Spleen (tissue), 11 donors: ENCODE results near the gene OSM. TPM values are rescaled to one million over a fixed set of nuclear protein-coding genes. Genes with fewer than 3 reads are reported as not detected.
A peak's percentile ranks its signal among the peaks of the same experiment; 100 is the strongest.

Experiments
- DNase-seq: peaks from one replicate; pipeline ENCODE4 v3.0.0-alpha.2; 2020
- H3K27ac ChIP-seq, 8 donors: fragments of 200-600 bp; sonication (generic) in 7 of 8; 1 replicate in 4 of 8; 2 replicates in 4 of 8; pipeline versions ENCODE4 v1.5.0 to v1.8.0; 2016 to 2021; ENCODE audit warnings: inconsistent platforms in 4 of 8, mild to moderate bottlenecking in 4 of 8, moderate library complexity in 1 of 8
- H3K27me3 ChIP-seq, 7 donors: fragments of 200-600 bp; sonication (generic) in 6 of 7; replicated peaks in 1 of 7; 1 replicate in 4 of 7; 2 replicates in 3 of 7; pipeline versions ENCODE4 v1.5.0 to v1.8.0; 2016 to 2021; ENCODE audit warnings: inconsistent platforms in 3 of 7, mild to moderate bottlenecking in 1 of 7
- H3K36me3 ChIP-seq, 6 donors: fragments of 200-600 bp; sonication (generic) in 5 of 6; 1 replicate in 4 of 6; 2 replicates in 2 of 6; pipeline versions ENCODE4 v1.5.0 to v1.8.0; 2016 to 2021; ENCODE audit warnings: inconsistent platforms in 2 of 6
- H3K4me1 ChIP-seq, 6 donors: fragments of 200-600 bp; sonication (generic) in 5 of 6; 1 replicate in 3 of 6; 2 replicates in 3 of 6; pipeline versions ENCODE4 v1.5.0 to v1.8.0; 2016 to 2021; ENCODE audit warnings: inconsistent platforms in 3 of 6
- H3K4me3 ChIP-seq, 8 donors: fragments of 200-600 bp; sonication (generic) in 7 of 8; 1 replicate in 4 of 8; 2 replicates in 4 of 8; pipeline versions ENCODE4 v1.5.0 to v1.8.0; 2016 to 2021; ENCODE audit warnings: inconsistent platforms in 4 of 8, mild to moderate bottlenecking in 4 of 8, moderate library complexity in 2 of 8
- H3K9me3 ChIP-seq, 8 donors: fragments of 200-600 bp; sonication (generic) in 7 of 8; 1 replicate in 4 of 8; 2 replicates in 4 of 8; pipeline versions ENCODE4 v1.5.0 to v1.8.0; 2016 to 2021; ENCODE audit warnings: inconsistent platforms in 4 of 8
- POLR2A ChIP-seq, 3 donors: fragments of 450-650 bp; IDR thresholded peaks; one replicate each; pipeline ENCODE4 v1.5.1; 2017; ENCODE audit warnings: antibody characterized with exemption in 3 of 3, mild to moderate bottlenecking in 1 of 3
- POLR2AphosphoS5 ChIP-seq, 3 donors: sonication (generic); formaldehyde crosslinking; IDR thresholded peaks; one replicate each; pipeline ENCODE4 v1.5.1; 2017; ENCODE audit warnings: antibody characterized with exemption in 3 of 3
- WGBS, 5 donors: extraction: QIAGEN DNeasy Blood & Tissue Kit in 3 of 5; methylation state at CpG; one replicate each; pipeline versions ENCODE4 v1.1.5 to v1.1.7; 2013 to 2018; 5-methylcytosine and 5-hydroxymethylcytosine counted together
- intact Hi-C: fragments of 100-400 bp; cut with DNase I; formaldehyde crosslinking; loops from one replicate; pipeline ENCODE4 v1.15.0; 2023; ENCODE audit warnings: low total_unique reads
- polyA plus RNA-seq, 3 donors: library from polyadenylated mRNA; stranded (reverse); fragments of 200-250 nt; gene quantifications; one replicate each; pipeline ENCODE4 v1.2.1, GENCODE V29; 2013
- total RNA-seq, 7 donors: library from RNA; depleted of rRNA in 3 of 7; stranded (reverse); fragments of >200 nt in 3 of 7; fragmentation: NEBNext Ultra II Directional in 4 of 7; extraction: Animal tissue kit (Norgen Biotek cat#: 25700) in 4 of 7; gene quantifications; one replicate each; pipeline versions ENCODE4 v1.1.0 to v1.2.1, GENCODE V29; 2016 to 2021
- TF ChIP-seq, protein P1 (sequence below), 11 experiments: fragments of 200-600 bp in 7 of 11; fragments of 450-650 bp in 4 of 11; sonication (generic) in 4 of 11; IDR thresholded peaks in 8 of 11; conservative IDR thresholded peaks in 3 of 11; 1 replicate in 7 of 11; 2 replicates in 4 of 11; pipeline versions ENCODE4 v1.4.0 to v1.8.0; 2016 to 2021; ENCODE audit warnings: antibody characterized with exemption in 11 of 11, inconsistent platforms in 4 of 11, mild to moderate bottlenecking in 1 of 11
- donor health status: healthy with polysubstance abuse.
- donor health status: DM: no; HTN: no; CAD: no; lungs with moderate emphysema.
- donor health status: DM: no; HTN: no; CAD: no.
- donor health status: Bipolar disorder and iron deficiency.
- donor health status: healthy.
- donor health status: DM: no; HTN: no; CAD: no.
- donor health status: DM: yes; HTN: yes; CAD: no.

The OSM gene
- total and polyA plus RNA-seq, 10 donors = 1.2 to 16.8 (median 3.0) TPM

DNA sequence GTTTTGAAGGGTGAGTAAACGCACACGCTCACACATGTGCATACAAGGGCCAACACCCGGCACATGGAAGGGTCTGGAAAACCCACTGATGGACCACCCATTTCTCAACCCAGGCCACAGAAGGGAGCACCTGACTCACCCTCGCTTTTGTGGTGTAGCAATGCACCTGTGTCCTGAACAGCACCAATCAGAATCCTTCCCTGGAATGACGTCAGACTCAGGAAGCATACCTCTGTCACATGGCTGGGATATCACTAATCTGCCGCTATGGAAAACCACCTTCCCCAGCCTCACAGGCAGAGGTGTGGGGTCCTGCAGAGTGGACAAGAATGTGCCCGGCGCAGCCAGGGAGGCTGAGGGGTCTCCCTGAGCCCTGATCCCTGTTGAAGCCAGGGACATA, 9.0 kb upstream of the OSM start:
- peak overlapping the region in 1 of 8 donors; percentile 15 for H3K4me3 ChIP-seq
- WGBS, 5 donors = 62 to 83% (median 67%) methylated on average over 4 to 8 of the region's 8 CpGs
- H3K9me3 ChIP-seq = no peaks in the 10 kb centered on the region
- H3K27ac ChIP-seq = no peak overlapping the region
- peaks cover 12 to 94% (median 50%) of the 10 kb centered on the region in 6 donors for H3K4me1 ChIP-seq
- DNase-seq = no peak
- TF ChIP-seq POLR2A (IDR thresholded peaks at IDR 0.05) (no peak), POLR2AphosphoS5 (IDR thresholded peaks at IDR 0.05) (no peak)
- TF ChIP-seq, protein P1, sequence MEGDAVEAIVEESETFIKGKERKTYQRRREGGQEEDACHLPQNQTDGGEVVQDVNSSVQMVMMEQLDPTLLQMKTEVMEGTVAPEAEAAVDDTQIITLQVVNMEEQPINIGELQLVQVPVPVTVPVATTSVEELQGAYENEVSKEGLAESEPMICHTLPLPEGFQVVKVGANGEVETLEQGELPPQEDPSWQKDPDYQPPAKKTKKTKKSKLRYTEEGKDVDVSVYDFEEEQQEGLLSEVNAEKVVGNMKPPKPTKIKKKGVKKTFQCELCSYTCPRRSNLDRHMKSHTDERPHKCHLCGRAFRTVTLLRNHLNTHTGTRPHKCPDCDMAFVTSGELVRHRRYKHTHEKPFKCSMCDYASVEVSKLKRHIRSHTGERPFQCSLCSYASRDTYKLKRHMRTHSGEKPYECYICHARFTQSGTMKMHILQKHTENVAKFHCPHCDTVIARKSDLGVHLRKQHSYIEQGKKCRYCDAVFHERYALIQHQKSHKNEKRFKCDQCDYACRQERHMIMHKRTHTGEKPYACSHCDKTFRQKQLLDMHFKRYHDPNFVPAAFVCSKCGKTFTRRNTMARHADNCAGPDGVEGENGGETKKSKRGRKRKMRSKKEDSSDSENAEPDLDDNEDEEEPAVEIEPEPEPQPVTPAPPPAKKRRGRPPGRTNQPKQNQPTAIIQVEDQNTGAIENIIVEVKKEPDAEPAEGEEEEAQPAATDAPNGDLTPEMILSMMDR (IDR thresholded peaks at IDR 0.05 in 8 of 11, conservative IDR thresholded peaks at IDR 0.05 in 3 of 11) = no peak
- peaks cover 0 to 26% (median 0%) of the 10 kb centered on the region in 7 donors for H3K27me3 ChIP-seq
- intact Hi-C loops = no loop called here
- H3K36me3 ChIP-seq = peaks cover 0 to 3% (median 0%) of the 10 kb centered on the region in 6 donors

DNA sequence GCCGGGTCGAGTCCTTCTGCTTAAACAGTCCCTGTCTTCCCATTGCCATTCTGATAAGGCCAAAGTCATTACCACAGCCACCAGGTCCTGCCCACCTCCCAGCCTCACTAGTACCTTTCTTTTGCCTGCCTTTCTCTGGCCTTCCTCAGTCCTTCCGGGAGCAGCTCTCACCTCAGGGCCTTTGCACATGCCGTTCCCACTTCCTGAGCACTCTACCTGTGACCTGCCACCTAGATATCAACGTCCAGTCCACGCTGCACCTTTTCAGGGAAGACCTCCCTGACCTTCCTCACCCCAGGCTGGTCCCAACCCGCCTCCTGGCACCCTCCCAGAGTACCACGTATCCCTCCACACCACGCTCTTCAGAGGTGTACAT, 7.8 kb upstream of the OSM start:
- intact Hi-C loops = no loop called here
- peaks cover 0 to 19% (median 0%) of the 10 kb centered on the region in 7 donors for H3K27me3 ChIP-seq
- WGBS, 5 donors = 86 to 92% (median 87%) methylated on average over 9 of the region's 9 CpGs

DNA sequence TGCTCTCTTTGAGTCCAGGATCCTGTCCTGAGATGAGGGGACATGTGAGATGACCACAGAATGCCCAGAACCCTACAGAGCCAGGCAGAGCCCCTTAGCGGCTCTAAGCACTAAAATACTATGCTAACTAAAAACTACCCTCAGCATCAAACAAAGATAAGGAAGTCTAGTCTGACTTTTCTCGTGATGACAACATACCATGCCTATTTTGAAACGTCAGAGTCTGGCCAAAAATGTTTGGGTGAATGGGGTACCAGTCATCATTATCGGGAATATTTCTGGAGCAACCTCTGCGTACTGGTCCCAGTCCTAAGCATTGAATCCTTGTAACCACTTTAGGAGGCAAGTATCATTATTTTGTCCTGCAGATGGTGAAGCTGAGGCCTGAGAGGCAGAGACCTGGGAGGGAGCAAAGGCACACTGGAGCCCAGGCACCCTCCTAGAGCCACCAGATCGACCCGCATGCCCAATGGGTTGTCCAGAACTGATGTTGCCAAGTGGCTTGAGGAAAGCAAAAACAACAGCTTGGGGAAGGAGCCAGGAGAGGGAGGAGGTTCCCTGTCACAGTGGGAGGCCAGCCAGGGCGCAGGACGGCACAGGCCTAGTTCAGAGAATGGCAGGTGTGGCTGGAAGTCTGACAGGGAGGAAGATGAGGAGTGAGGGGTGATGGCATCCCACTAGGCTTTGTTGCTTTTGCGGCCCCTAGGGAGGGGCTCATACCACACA, 7.2 kb upstream of the OSM start:
- no peaks in the 10 kb centered on the region for H3K9me3 ChIP-seq
- DNase-seq = no peak
- WGBS, 5 donors = 68 to 80% (median 74%) methylated on average over 10 of the region's 10 CpGs
- H3K27ac ChIP-seq = peak overlapping the region in 2 of 8 donors; percentile 41 to 47
- peaks cover 0 to 16% (median 0%) of the 10 kb centered on the region in 7 donors for H3K27me3 ChIP-seq
- peaks cover 9 to 97% (median 39%) of the 10 kb centered on the region in 6 donors for H3K4me1 ChIP-seq
- H3K36me3 ChIP-seq = peaks cover 0 to 16% (median 0%) of the 10 kb centered on the region in 6 donors
- TF ChIP-seq POLR2AphosphoS5 (IDR thresholded peaks at IDR 0.05) (peak in 1 of 3 donors; percentile 24), POLR2A (IDR thresholded peaks at IDR 0.05) (no peak)
- TF ChIP-seq, protein P1 (IDR thresholded peaks at IDR 0.05 in 8 of 11, conservative IDR thresholded peaks at IDR 0.05 in 3 of 11) = no peak
- H3K4me3 ChIP-seq = peak overlapping the region in 1 of 8 donors; percentile 0
- intact Hi-C loops = no loop called here

More for the DNA sequence above, 7.8 kb upstream of the OSM start:
- no peak for DNase-seq
- H3K4me1 ChIP-seq = peaks cover 12 to 97% (median 44%) of the 10 kb centered on the region in 6 donors
- no peak overlapping the region for H3K4me3 ChIP-seq
- TF ChIP-seq POLR2A (IDR thresholded peaks at IDR 0.05) = no peak
- TF ChIP-seq POLR2AphosphoS5 (IDR thresholded peaks at IDR 0.05) = no peak
- TF ChIP-seq, protein P1 (IDR thresholded peaks at IDR 0.05 in 8 of 11, conservative IDR thresholded peaks at IDR 0.05 in 3 of 11) = no peak
- no peaks in the 10 kb centered on the region for H3K9me3 ChIP-seq
- no peak overlapping the region for H3K27ac ChIP-seq
- peaks cover 0 to 12% (median 0%) of the 10 kb centered on the region in 6 donors for H3K36me3 ChIP-seq
